Karpas-422 (cell line): Measurements from ENCODE around the gene ZNF142. TPM values are rescaled to one million over a fixed set of nuclear protein-coding genes. Genes with fewer than 3 reads are reported as not detected.
"Not testable (repeated sequence)": the region's sequence is repeated elsewhere in the genome, so short reads cannot be mapped to it uniquely, and the experiment has no call there.

Experiments used
- DNase-seq: peaks from one replicate; pipeline ENCODE4 v3.0.0-alpha.2; 2015
- H2AFZ ChIP-seq: fragments of 200-600 bp; sonication (generic); 2 replicates; pipeline ENCODE4 v1.6.1; 2014; ENCODE audit warnings: antibody characterized with exemption, low read length, mixed read lengths
- H3K27ac ChIP-seq: fragments of 200-600 bp; sonication (generic); 2 replicates; pipeline ENCODE4 v1.5.1; 2014; ENCODE audit warnings: mild to moderate bottlenecking, low read length, moderate library complexity
- H3K27me3 ChIP-seq: fragments of 200-600 bp; sonication (generic); 2 replicates; pipeline ENCODE4 v1.6.1; 2014; ENCODE audit warnings: low read length, mixed read lengths
- H3K36me3 ChIP-seq: fragments of 200-600 bp; sonication (generic); 2 replicates; pipeline ENCODE4 v1.6.1; 2014; ENCODE audit warnings: low read length, mixed read lengths; ENCODE audit not compliant: insufficient read depth
- H3K4me1 ChIP-seq: fragments of 200-600 bp; sonication (generic); 2 replicates; pipeline ENCODE4 v1.6.1; 2014; ENCODE audit warnings: mild to moderate bottlenecking, low read length, mixed read lengths
- H3K4me2 ChIP-seq: fragments of 200-600 bp; sonication (generic); 2 replicates; pipeline ENCODE4 v1.6.1; 2014; ENCODE audit warnings: low read length, low read depth, mild to moderate bottlenecking; ENCODE audit not compliant: poor library complexity, severe bottlenecking
- H3K4me3 ChIP-seq: fragments of 200-600 bp; sonication (generic); 2 replicates; pipeline ENCODE4 v1.5.1; 2014; ENCODE audit warnings: mild to moderate bottlenecking, antibody characterized with exemption, low read length, mixed read lengths
- H3K79me2 ChIP-seq: fragments of 200-600 bp; sonication (generic); 2 replicates; pipeline ENCODE4 v1.6.1; 2014; ENCODE audit warnings: mild to moderate bottlenecking, low read length, mixed read lengths
- H3K9ac ChIP-seq: fragments of 200-600 bp; sonication (generic); 2 replicates; pipeline ENCODE4 v1.6.0; 2014; ENCODE audit warnings: low read length
- H3K9me2 ChIP-seq: fragments of 200-600 bp; sonication (generic), shearing (Covaris generic); replicated peaks from 2 replicates; pipeline ENCODE4 v1.6.0; 2014; ENCODE audit warnings: mild to moderate bottlenecking, low read length, moderate library complexity; ENCODE audit not compliant: insufficient read depth
- H3K9me3 ChIP-seq: fragments of 300-700, 200-600 bp; sonication (generic); 2 replicates; pipeline ENCODE4 v1.6.1; 2014; ENCODE audit warnings: low read length, mixed read lengths
- H4K20me1 ChIP-seq: fragments of 200-600 bp; sonication (generic); 2 replicates; pipeline ENCODE4 v1.6.1; 2014; ENCODE audit warnings: mild to moderate bottlenecking, antibody characterized with exemption, low read length, low read depth; ENCODE audit not compliant: insufficient read depth
- total RNA-seq: library from RNA; depleted of rRNA; stranded (reverse); fragments of >200 nt; shearing (Covaris generic); gene quantifications from 2 replicates; pipeline ENCODE4 v1.2.3, GENCODE V29; 2014; ENCODE audit warnings: low replicate concordance; rRNA removed

The ZNF142 gene
- 21.2 and 21.3 TPM in 2 replicates for total RNA-seq

- H4K20me1 ChIP-seq, result no peaks in the 10 kb centered on the region
- peak within 1 kb of the TSS; percentile 89 for H3K4me2 ChIP-seq
- peaks cover 44% of the 10 kb centered on the region for H3K79me2 ChIP-seq
- no peaks in the 10 kb centered on the region for H3K9me2 ChIP-seq
- no peaks in the 10 kb centered on the region for H3K27me3 ChIP-seq
- peaks cover 23% of the 10 kb centered on the region for H3K4me1 ChIP-seq
- peak; percentile 98 for DNase-seq
- peak within 1 kb of the TSS; percentile 87 for H3K4me3 ChIP-seq
- no peaks in the 10 kb centered on the region for H3K9me3 ChIP-seq
- peak within 1 kb of the TSS; percentile 55; the same call in 1 of the 2 replicates for H3K27ac ChIP-seq
- H3K9ac ChIP-seq, result peak within 1 kb of the TSS; percentile 88
- peaks cover 44% of the 10 kb centered on the region; the same call in 1 of the 2 replicates for H3K36me3 ChIP-seq
- H2AFZ ChIP-seq, result peak within 1 kb of the TSS; percentile 70
These were observed at the start of gene ZNF142, which contains the start of gene BCS1L for GRCh38 chr2:218659258-218659987. Gene ZNF142 (minus strand): TSS chr2:218659623. CDS start chr2:218656429, 3,194 bp downstream. Gene BCS1L (plus strand): TSS chr2:218659683. CDS start chr2:218660988, 1,305 bp downstream.

- Histone ChIP-seq H3K27me3 (no peaks in the 10 kb centered on the region), H3K27ac (no peak overlapping the region), H3K4me2 (no peak overlapping the region), H3K9me2 (no peaks in the 10 kb centered on the region), H3K4me1 (peaks cover 15% of the 10 kb centered on the region), H3K9me3 (no peaks in the 10 kb centered on the region), H3K4me3 (no peak overlapping the region), H3K79me2 (peaks cover 23% of the 10 kb centered on the region), H3K9ac (no peak overlapping the region), H2AFZ (no peak overlapping the region), H3K36me3 (peaks cover 4% of the 10 kb centered on the region; the same call in 1 of the 2 replicates), H4K20me1 (no peaks in the 10 kb centered on the region)
- no peak for DNase-seq
These were observed 48.7 kb upstream of the ZNF142 start for GRCh38 chr2:218708086-218708485.

- no peaks in the 10 kb centered on the region for H3K9me2 ChIP-seq
- H3K27me3 ChIP-seq, result no peaks in the 10 kb centered on the region
These were observed 43.9 kb upstream of the ZNF142 start for GRCh38 chr2:218703341-218703740.

GRCh38 chr2:218701806-218702205 is 42.4 kb upstream of the ZNF142 start:
- Histone ChIP-seq H3K9ac (no peak overlapping the region), H3K4me2 (no peak overlapping the region), H4K20me1 (no peaks in the 10 kb centered on the region), H3K36me3 (no peaks in the 10 kb centered on the region), H2AFZ (no peak overlapping the region), H3K9me2 (no peaks in the 10 kb centered on the region), H3K27ac (no peak overlapping the region), H3K4me1 (no peaks in the 10 kb centered on the region), H3K4me3 (no peak overlapping the region), H3K79me2 (no peaks in the 10 kb centered on the region), H3K9me3 (no peaks in the 10 kb centered on the region), H3K27me3 (no peaks in the 10 kb centered on the region)
- no peak for DNase-seq

More at GRCh38 chr2:218703341-218703740, 43.9 kb upstream of the ZNF142 start:
- H3K27ac ChIP-seq, result no peak overlapping the region
- H3K9me3 ChIP-seq, result no peaks in the 10 kb centered on the region
- H3K4me2 ChIP-seq, result no peak overlapping the region
- no peak overlapping the region for H2AFZ ChIP-seq
- H3K9ac ChIP-seq, result no peak overlapping the region
- no peaks in the 10 kb centered on the region for H3K36me3 ChIP-seq
- DNase-seq, result no peak
- no peaks in the 10 kb centered on the region for H3K79me2 ChIP-seq
- H4K20me1 ChIP-seq, result no peaks in the 10 kb centered on the region
- no peaks in the 10 kb centered on the region for H3K4me1 ChIP-seq
- no peak overlapping the region for H3K4me3 ChIP-seq

- no peak overlapping the region for H3K4me3 ChIP-seq
- no peaks in the 10 kb centered on the region for H3K27me3 ChIP-seq
- no peaks in the 10 kb centered on the region for H4K20me1 ChIP-seq
- no peak overlapping the region for H3K9ac ChIP-seq
- H3K9me2 ChIP-seq, result no peaks in the 10 kb centered on the region
- no peaks in the 10 kb centered on the region for H3K79me2 ChIP-seq
- no peak overlapping the region for H3K27ac ChIP-seq
- H2AFZ ChIP-seq, result no peak overlapping the region
- no peaks in the 10 kb centered on the region for H3K9me3 ChIP-seq
- no peaks in the 10 kb centered on the region for H3K36me3 ChIP-seq
- no peaks in the 10 kb centered on the region for H3K4me1 ChIP-seq
- DNase-seq, result no peak
- no peak overlapping the region for H3K4me2 ChIP-seq
These were observed 39.5 kb upstream of the ZNF142 start for GRCh38 chr2:218698885-218699284.

GRCh38 chr2:218694405-218695145 is 35.2 kb upstream of the ZNF142 start:
- Histone ChIP-seq H3K27me3 (no peaks in the 10 kb centered on the region), H3K36me3 (no peaks in the 10 kb centered on the region), H4K20me1 (no peaks in the 10 kb centered on the region), H3K4me3 (no peak overlapping the region), H3K9me2 (no peaks in the 10 kb centered on the region), H3K27ac (no peak overlapping the region), H3K79me2 (no peaks in the 10 kb centered on the region), H3K9ac (no peak overlapping the region), H3K4me1 (no peaks in the 10 kb centered on the region), H3K9me3 (no peaks in the 10 kb centered on the region), H2AFZ (no peak overlapping the region), H3K4me2 (no peak overlapping the region)
- no peak for DNase-seq

GRCh38 chr2:218691234-218691633 is 31.8 kb upstream of the ZNF142 start:
- Histone ChIP-seq H3K4me3 (no peak overlapping the region), H3K27ac (no peak overlapping the region), H4K20me1 (no peaks in the 10 kb centered on the region), H3K9me3 (no peaks in the 10 kb centered on the region), H2AFZ (no peak overlapping the region), H3K4me1 (peaks cover 4% of the 10 kb centered on the region; the same call in 1 of the 2 replicates), H3K9ac (no peak overlapping the region), H3K4me2 (no peak overlapping the region), H3K36me3 (no peaks in the 10 kb centered on the region), H3K9me2 (no peaks in the 10 kb centered on the region), H3K79me2 (no peaks in the 10 kb centered on the region), H3K27me3 (no peaks in the 10 kb centered on the region)
- DNase-seq, result no peak

GRCh38 chr2:218687400-218688060 is 28.1 kb upstream of the ZNF142 start:
- not testable (repeated sequence) for H3K4me3 ChIP-seq, H3K9me3 ChIP-seq, H4K20me1 ChIP-seq, H3K79me2 ChIP-seq, H3K27me3 ChIP-seq, H3K9ac ChIP-seq, H3K9me2 ChIP-seq, H3K4me1 ChIP-seq, H3K27ac ChIP-seq, H3K36me3 ChIP-seq, H2AFZ ChIP-seq
- peak; percentile 80 for DNase-seq
- peak overlapping the region; percentile 20 for H3K4me2 ChIP-seq
